ENCODE results near the gene NKAIN2.
"Not testable (repeated sequence)": the region's sequence is repeated elsewhere in the genome, so short reads cannot be mapped to it uniquely, and the experiment has no call there.

NKAIN2 gene

DNA sequence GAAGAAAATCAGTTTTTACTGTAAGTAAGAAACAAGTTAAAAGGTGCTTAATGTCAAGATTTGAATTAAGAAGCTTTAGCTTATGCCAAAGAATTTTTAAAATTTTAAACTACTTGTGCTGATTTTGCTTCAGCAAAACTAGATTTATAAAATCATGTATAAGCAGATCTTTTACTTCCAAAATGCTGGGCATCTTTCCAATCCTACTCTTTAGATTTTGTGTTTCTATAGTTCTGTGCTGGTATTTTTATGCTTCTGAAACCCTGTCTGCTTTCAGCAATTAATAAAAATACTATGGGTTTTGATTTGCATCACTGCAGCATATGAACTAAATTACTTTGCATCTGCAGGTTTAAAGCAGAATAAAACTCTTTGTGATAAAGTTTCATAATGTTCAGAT, 920.0 kb downstream of the NKAIN2 start:
- DNase-seq: no peak

- DNase-seq: not testable (repeated sequence)
Measured at GRCh38 chr6:124737804-124738203, 934.1 kb downstream of the NKAIN2 start.

- DNase-seq: no peak
Measured at GRCh38 chr6:124738482-124738881, 934.8 kb downstream of the NKAIN2 start.

DNA sequence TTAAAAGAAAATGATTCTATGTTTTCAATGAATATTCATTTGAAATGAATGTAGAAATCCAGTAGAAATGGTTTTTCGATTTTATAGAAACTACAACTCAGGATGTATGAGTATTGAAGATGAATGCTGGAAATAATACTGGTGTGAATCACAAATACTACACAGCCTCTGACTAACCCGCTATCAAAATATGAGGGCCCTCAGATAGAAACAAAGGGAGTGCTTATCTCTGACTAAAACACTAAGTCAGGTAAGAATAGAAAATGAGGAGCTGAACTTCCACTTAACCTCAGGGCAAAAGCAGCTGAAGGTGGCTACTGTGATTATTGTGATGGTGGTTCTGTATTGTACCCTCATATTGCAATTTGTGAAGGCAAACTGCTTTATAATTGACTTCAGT, 937.7 kb downstream of the NKAIN2 start:
- DNase-seq: no peak

- no peak for DNase-seq
Measured at GRCh38 chr6:124742971-124743370, 939.3 kb downstream of the NKAIN2 start.

- DNase-seq: no peak
Measured at GRCh38 chr6:124743420-124743819, 939.8 kb downstream of the NKAIN2 start.

DNA sequence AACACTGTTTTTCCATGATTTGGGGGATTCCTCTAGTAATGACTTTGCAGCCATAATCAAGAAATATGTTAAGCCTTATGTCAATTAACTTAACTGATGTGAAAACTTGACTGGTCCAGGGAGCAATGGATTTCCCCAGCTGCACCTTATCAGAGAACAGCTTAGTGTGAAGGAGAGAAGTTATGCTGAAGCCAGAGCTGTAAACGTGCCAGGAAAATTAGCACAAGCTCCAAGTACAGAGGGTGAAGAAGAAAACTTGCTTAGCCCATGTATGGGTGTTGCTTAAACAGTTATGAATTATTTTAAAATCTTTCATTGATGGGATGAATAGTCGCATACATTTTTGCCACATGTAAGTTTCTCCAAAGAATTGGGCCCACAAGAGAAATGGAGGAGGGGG, 943.7 kb downstream of the NKAIN2 start:
- no peak for DNase-seq

DNA sequence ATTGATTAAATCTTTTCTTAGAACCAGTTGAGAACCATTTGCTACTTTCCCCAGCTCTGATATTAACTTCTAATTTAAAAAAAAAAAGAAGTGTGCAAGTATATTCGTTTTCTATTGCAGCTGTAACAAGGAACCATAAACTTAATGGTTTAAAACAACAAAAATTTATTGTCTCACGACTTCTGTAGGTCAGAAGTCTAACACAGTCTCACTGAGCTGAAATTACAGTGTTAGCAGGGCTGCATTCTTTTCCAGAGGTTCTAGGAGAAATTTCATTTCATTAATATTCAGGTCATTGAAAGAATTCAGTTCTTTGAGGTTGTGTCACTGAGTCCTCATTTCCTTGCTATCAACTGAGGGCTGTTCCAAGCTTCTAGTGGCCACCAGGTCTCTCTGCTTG, 945.1 kb downstream of the NKAIN2 start:
- DNase-seq: no peak

GRCh38 chr6:124753001-124753400, 949.3 kb downstream of the NKAIN2 start:
- DNase-seq: no peak

DNA sequence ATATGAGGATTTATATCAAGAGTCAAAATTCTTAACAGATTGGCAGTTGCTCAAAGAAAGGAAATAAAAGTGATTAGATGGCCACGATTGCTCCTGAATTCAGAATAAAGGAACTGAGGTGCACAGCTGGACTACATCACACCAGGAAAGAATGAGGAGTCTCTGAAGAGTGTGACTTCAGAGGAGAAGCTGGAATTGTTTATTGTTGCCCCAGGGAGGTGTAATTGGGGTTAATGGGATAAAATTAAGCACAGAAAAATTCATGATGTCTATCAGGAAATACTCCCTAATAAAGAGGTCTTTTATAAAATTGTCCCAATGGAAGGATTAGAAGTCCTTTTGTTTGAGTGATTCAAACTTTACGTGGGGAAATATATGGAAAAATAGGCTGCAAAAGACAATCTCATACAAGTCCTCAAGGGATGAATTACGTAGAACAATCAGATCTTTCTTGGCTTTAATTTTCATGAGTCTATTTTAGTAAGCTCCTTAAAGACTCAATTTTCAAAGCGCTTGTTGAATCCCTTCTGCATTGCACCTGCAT, 950.0 kb downstream of the NKAIN2 start:
- no peak for DNase-seq

DNA sequence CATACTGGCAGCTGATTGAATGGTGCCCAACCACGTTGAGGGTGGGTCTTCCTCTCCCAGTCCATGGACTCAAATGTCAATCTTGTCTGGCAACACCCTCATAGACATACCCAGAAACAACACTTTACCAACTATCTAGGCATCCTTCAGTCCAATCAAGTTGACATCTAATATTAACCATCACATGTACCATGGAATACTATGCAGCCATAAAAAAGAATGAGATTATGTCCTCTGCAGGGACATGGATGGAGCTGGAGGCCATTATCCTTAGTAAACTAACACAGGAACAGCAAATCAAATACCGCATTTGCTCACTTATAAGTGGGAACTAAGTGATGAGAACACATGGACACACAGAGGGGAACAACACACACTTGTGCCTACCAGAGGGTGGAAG, 951.7 kb downstream of the NKAIN2 start:
- DNase-seq: no peak

- DNase-seq: no peak
Measured at GRCh38 chr6:124757560-124757959, 953.9 kb downstream of the NKAIN2 start.

GRCh38 chr6:124758663-124759062, 955.0 kb downstream of the NKAIN2 start:
- no peak for DNase-seq

GRCh38 chr6:124765280-124765679, 961.6 kb downstream of the NKAIN2 start:
- DNase-seq: no peak

- DNase-seq: no peak
Measured at GRCh38 chr6:124768224-124768623, 964.6 kb downstream of the NKAIN2 start.

DNA sequence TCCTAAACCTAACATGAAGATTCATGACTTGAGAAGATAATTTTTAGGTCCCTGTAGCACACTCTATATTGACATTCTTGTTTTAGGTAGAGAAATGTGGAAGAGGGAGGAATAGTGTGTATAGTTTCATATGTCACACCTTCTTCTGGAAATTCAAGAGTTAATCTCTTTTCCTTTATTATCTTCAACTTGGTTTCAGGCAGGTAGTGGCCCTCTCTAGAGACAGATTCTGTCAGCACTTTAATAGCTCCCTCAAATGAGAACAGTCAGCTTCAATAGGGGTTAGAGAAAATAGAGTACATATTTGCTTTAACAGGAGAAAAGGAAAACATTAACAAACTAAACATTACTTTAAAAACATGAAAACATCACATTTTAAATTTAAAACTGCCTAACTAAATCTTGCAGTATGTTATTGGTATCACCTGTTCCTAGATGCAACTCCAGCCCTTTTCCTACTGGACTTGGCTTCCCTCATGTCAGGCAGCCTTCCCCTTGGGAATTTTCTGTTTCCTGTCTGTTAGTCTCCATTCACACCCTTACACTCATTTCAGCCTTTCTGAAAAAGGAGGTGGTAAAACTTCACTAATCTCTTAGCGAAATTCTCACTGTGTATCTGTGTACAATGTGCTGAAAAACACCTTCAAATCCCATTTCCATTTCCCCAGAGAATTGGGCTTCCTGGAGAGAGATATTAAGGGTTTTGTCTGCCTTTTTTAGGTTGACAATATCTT, 966.3 kb downstream of the NKAIN2 start:
- DNase-seq: no peak

DNA sequence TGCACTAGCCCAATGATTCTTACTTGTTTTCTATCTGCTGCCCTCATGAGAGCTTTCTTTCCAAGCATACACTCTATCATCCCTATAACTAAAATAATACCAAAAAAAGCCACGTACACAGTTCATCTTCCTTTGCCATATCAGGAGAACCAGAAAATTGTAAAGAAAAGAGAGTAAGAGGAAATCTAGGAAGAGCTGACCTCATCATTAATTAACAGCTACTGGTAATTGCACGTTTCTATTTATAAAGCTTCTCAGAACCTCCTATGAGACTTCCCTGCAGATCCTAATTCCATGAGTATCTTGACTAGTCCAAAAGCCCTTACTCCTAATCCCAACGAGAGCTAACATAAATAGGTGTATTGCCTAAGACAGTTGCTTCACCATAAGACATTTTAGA, 967.1 kb downstream of the NKAIN2 start:
- DNase-seq: no peak

GRCh38 chr6:124772733-124773319, 969.2 kb downstream of the NKAIN2 start:
- no peak for DNase-seq

DNA sequence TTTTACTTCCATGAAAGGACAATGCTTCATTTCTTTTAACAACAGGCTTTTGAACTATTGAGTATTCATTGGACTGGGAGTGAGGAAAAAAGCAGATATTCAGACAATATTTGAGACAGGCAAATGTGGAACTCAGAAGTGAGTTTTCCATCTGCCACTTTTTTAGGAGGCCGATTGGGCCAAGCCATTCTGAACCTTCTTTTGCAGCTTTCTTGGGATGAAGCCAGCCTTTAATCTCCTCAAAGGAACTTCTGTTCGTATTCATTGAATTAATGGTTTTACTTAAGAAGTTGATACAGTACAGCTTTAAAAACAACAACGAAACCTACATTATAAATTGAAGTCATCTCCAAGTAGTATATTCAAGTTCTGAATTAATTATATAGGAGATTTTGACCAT, 971.5 kb downstream of the NKAIN2 start:
- DNase-seq: no peak

GRCh38 chr6:124777863-124778262, 974.2 kb downstream of the NKAIN2 start:
- no peak for DNase-seq

DNA sequence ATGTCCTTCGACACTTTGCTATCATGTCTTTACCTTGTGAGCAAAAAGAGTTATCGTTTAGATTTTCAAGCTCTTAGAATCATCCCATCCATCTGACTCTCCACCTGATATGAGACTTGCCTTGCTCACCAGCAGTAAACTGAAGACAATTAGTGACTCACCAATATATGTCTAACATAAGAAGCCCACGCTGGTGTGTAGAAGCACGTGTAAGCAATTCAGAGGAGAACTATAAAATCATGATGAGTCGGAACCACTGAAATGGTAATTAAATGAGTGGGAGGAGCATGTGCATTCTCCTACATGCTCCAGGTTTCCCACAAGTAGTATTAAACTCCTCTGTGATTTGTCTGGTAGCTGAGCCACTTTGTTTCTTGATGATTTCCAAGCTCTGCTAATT, 977.0 kb downstream of the NKAIN2 start:
- DNase-seq: no peak

- no peak for DNase-seq
Measured at GRCh38 chr6:124783344-124783743, 979.7 kb downstream of the NKAIN2 start.

DNA sequence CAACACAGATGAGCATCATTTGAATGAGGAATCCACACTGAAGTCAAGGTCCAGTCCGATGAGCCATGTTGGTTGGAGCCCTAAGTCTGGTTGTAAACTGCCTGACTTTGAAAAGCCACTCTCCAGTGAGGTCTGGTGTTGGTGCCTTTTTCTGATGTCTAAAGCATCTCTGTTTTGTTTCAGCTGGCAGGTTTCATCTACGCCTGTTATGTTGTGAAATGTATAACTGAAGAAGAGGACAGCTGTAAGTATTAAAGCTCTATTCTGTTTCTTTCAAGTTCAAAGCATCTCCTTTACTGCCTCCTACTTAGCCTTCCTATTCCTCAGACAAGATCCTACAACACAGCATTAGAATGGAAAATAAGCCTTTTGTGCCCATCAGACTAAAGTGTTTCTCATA, 987.5 kb downstream of the NKAIN2 start:
- no peak for DNase-seq

GRCh38 chr6:124792386-124792785, 988.7 kb downstream of the NKAIN2 start:
- DNase-seq: no peak

DNA sequence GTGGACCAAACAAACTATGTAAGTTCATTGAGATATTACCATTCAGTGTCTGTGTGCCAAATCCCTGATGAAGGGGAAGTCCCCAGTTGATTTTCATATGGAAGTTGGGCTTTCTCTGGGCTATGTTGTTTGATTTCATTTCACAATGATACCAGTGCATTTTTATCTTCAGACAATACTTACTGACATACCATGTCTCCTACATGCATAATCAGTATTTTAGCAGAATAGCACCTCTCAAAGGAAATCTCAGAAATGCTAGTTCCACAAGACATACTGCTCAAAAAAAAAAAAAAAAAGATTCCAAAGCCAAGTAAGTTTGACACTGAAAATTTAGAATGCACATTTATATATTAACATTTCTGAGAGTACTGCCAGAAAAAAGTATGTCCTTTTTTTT, 989.7 kb downstream of the NKAIN2 start:
- no peak for DNase-seq

All from Kasumi-1 (cell line).